ENCODE measurements around the gene CATSPERD. TPM values are rescaled to one million over a fixed set of nuclear protein-coding genes. Genes with fewer than 3 reads are reported as not detected.
A peak's percentile ranks its signal among the peaks of the same experiment; 100 is the strongest.

The CATSPERD gene
- total and polyA plus RNA-seq, 9 of the 15 experiments (the other 6 are each of a cell fraction or from before 2014, with no cell fraction given), result not detected

DNA sequence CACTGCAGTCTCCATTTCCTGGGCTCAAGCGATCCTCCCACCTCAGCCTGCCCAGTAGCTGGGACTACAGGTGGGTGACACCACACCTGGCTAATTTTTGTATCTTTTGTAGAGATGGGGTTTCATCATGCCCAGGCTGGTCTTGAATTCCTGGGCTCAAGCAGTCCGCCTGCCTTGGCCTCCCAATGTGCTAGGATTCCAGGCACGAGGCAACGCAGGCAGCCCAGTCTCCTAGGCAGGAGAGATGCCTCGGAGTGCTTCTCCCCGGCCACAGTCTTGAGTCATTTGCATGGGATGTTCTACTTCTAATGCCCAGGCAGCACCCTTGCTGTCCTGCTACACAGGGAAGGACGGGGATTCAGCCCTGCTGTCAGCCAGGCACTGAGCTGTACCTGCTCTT, 48.8 kb upstream of the CATSPERD start:
- H3K4me2 ChIP-seq (ENCODE audit: insufficient read depth, low read length), result no peak overlapping the region
- POLR2A ChIA-PET, result interaction anchor here (0.7 to 2.5 kb wide), 3 partner anchors 13 to 50 kb away, joined by 3 to 8 read pairs (median 4); partner anchors contain the start of genes RPL36, SAFB and SAFB2
- CTCF ChIA-PET (ENCODE audit: low intra/inter-chr PET ratio), result no interaction called here
- H3K9me1 ChIP-seq (ENCODE audit: control insufficient read depth, insufficient read depth, low read length), result peaks cover 2% of the 10 kb centered on the region
- no peaks in the 10 kb centered on the region for H3K27me3 ChIP-seq (ENCODE audit: control insufficient read depth in 2 of 2, insufficient read depth in 2 of 2, low read length in 2 of 2)
- H3K4me1 ChIP-seq (replicated peaks in 1 of 2; ENCODE audit: control insufficient read depth in 2 of 2, insufficient read depth in 2 of 2, low read length in 2 of 2), result peaks cover 10 to 23% of the 10 kb centered on the region in 2 experiments; a peak in 4 of 5 replicates
- in situ Hi-C loops (cut with MboI), result no loop called here
- no peak overlapping the region for H3K9ac ChIP-seq (ENCODE audit: insufficient read depth in 1 of 2, low read depth in 2 of 2, low read length in 2 of 2)
- no peaks in the 10 kb centered on the region for H4K20me1 ChIP-seq (replicated peaks; ENCODE audit: control insufficient read depth, insufficient read depth, low read length)
- WGBS (ENCODE audit: insufficient coverage, low coverage, missing lambda C conversion rate), result 90% methylated on average over 7 of the region's 7 CpGs
- no peaks in the 10 kb centered on the region for H3K79me2 ChIP-seq (ENCODE audit: control insufficient read depth, insufficient read depth, low read length)
- ATAC-seq (no peak), FAIRE-seq (no peak), DNase-seq (ENCODE audit: extremely low read depth in 1 of 4, low spot score in 3 of 4) (no peak)
- H2AFZ ChIP-seq (ENCODE audit: low read depth, low read length), result no peak overlapping the region
- H3K27ac ChIP-seq (ENCODE audit: extremely low read depth, low read depth, low read length), result no peak overlapping the region
- peaks cover 33% of the 10 kb centered on the region for H3K36me3 ChIP-seq (ENCODE audit: control insufficient read depth, insufficient read depth, low read length)
- no peak overlapping the region for H3K4me3 ChIP-seq
- BruUV-seq (replicated peaks), result no TSS peak
- no peaks in the 10 kb centered on the region for H3K9me3 ChIP-seq (replicated peaks; ENCODE audit: control insufficient read depth, insufficient read depth, low read depth, low read length)
- intact Hi-C loops (cut with micrococcal nuclease), result no loop called here
- TF ChIP-seq, protein P1, sequence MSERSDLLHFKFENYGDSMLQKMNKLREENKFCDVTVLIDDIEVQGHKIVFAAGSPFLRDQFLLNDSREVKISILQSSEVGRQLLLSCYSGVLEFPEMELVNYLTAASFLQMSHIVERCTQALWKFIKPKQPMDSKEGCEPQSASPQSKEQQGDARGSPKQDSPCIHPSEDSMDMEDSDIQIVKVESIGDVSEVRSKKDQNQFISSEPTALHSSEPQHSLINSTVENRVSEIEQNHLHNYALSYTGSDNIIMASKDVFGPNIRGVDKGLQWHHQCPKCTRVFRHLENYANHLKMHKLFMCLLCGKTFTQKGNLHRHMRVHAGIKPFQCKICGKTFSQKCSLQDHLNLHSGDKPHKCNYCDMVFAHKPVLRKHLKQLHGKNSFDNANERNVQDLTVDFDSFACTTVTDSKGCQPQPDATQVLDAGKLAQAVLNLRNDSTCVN (CRISPR knock-in tag; IDR thresholded peaks at IDR 0.05), result no peak
- TF ChIP-seq SMAD1 (IDR thresholded peaks at IDR 0.05; ENCODE audit: low read depth, low read length, partially characterized antibody), result no peak
- TF ChIP-seq SP2 (IDR thresholded peaks at IDR 0.05; ENCODE audit: extremely low read depth, low read depth, low read length, poor library complexity, severe bottlenecking), result no peak
- TF ChIP-seq, protein P2, sequence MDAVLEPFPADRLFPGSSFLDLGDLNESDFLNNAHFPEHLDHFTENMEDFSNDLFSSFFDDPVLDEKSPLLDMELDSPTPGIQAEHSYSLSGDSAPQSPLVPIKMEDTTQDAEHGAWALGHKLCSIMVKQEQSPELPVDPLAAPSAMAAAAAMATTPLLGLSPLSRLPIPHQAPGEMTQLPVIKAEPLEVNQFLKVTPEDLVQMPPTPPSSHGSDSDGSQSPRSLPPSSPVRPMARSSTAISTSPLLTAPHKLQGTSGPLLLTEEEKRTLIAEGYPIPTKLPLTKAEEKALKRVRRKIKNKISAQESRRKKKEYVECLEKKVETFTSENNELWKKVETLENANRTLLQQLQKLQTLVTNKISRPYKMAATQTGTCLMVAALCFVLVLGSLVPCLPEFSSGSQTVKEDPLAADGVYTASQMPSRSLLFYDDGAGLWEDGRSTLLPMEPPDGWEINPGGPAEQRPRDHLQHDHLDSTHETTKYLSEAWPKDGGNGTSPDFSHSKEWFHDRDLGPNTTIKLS (IDR thresholded peaks at IDR 0.05; ENCODE audit: borderline replicate concordance, low read depth), result no peak
- TF ChIP-seq POLR2G (IDR thresholded peaks at IDR 0.05; ENCODE audit: low read depth, low read length), result peak; percentile 30; the same call in 1 of the 2 replicates
- no peak for TF ChIP-seq CBFB (CRISPR knock-in tag; IDR thresholded peaks at IDR 0.05)

Measured in K562 (cell line).